ENCODE measurements around the gene MYLK2. TPM values are rescaled to one million over a fixed set of nuclear protein-coding genes. Genes with fewer than 3 reads are reported as not detected.

The MYLK2 gene
- total and polyA plus RNA-seq, 2 of the 4 experiments (the other 2 are of a cell fraction): 0.18 to 0.27 TPM

GRCh38 chr20:31817461-31817860 is 1.7 kb upstream of the MYLK2 start:
- 92% methylated on average over 3 of the region's 5 CpGs; no CpG with 5 or more reads in 1 of the 2 experiments for WGBS, 2 experiments (ENCODE audit: extremely low coverage in 2 of 2, insufficient read length in 1 of 2)
- no peak overlapping the region for H2BK5ac ChIP-seq (ENCODE audit: low read depth, low read length, poor library complexity, severe bottlenecking)
- no peak overlapping the region for H2BK120ac ChIP-seq (ENCODE audit: low read depth, low read length)
- H4K20me1 ChIP-seq (ENCODE audit: insufficient read depth, low read length): no peaks in the 10 kb centered on the region
- no peak overlapping the region for H4K91ac ChIP-seq (ENCODE audit: insufficient read depth, low read depth, low read length)
- POLR2A ChIA-PET (ENCODE audit: unreplicated experiment): no interaction called here
- intact Hi-C loops (cut with micrococcal nuclease): no loop called here
- no TSS peak for BruUV-seq (replicated peaks)
- DNase-seq (no peak), ATAC-seq (ENCODE audit: low read depth) (no peak)
- H2AFZ ChIP-seq (replicated peaks; ENCODE audit: low read length, poor library complexity): no peak overlapping the region
- no peaks in the 10 kb centered on the region for H3K9me3 ChIP-seq (ENCODE audit: control insufficient read depth, insufficient read depth, low read length)
- H2BK15ac ChIP-seq (ENCODE audit: low read depth, low read length): no peak overlapping the region
- H3K4me1 ChIP-seq (ENCODE audit: control insufficient read depth, insufficient read depth, low read length): peaks cover 8% of the 10 kb centered on the region
- H3K4ac ChIP-seq (ENCODE audit: low read depth, low read length): no peak overlapping the region
- no peak overlapping the region for H3K23ac ChIP-seq (ENCODE audit: low read depth, low read length)
- H2BK20ac ChIP-seq (ENCODE audit: low read depth, low read length): no peak overlapping the region
- no peak overlapping the region for H3K56ac ChIP-seq (ENCODE audit: extremely low read depth, insufficient read depth, low read length)
- H3K4me2 ChIP-seq (ENCODE audit: low read depth, low read length): no peak overlapping the region
- no peak overlapping the region for H4K5ac ChIP-seq (ENCODE audit: low read depth, low read length)
- in situ Hi-C loops (cut with MboI; ENCODE audit: low sequenced_read_pairs): no loop called here
- H3K9ac ChIP-seq (ENCODE audit: low read depth, low read length): no peak overlapping the region
- no peaks in the 10 kb centered on the region for H3K27me3 ChIP-seq (ENCODE audit: control insufficient read depth, insufficient read depth, low read length)
- CTCF ChIA-PET: no interaction called here
- H3K9me1 ChIP-seq (ENCODE audit: insufficient read depth, low read length): peaks cover 4% of the 10 kb centered on the region
- H3K36me3 ChIP-seq (ENCODE audit: control insufficient read depth, insufficient read depth, low read length): no peaks in the 10 kb centered on the region
- H3K27ac ChIP-seq (ENCODE audit: insufficient read depth, low read length): no peak overlapping the region
- no peak overlapping the region for H3K4me3 ChIP-seq (ENCODE audit: insufficient read depth, low read depth, low read length)
- H3K18ac ChIP-seq (ENCODE audit: low read depth, low read length): no peak overlapping the region
- dilution Hi-C loops (cut with HindIII; ENCODE audit: low sequenced_read_pairs, unreplicated experiment): no loop called here
- no peak for TF ChIP-seq CTCF (conservative IDR thresholded peaks at IDR 0.05; ENCODE audit: low read depth, low read length)
- no peak for TF ChIP-seq MXI1 (IDR thresholded peaks at IDR 0.05; ENCODE audit: borderline replicate concordance, low read depth, low read length)
- TF ChIP-seq RCOR1 (IDR thresholded peaks at IDR 0.05; ENCODE audit: insufficient replicate concordance, low read length): no peak
- TF ChIP-seq CEBPB (IDR thresholded peaks at IDR 0.05; ENCODE audit: low read depth, low read length): no peak
- no peak for TF ChIP-seq CHD1 (IDR thresholded peaks at IDR 0.05; ENCODE audit: low read depth, low read length)
- TF ChIP-seq RFX5 (IDR thresholded peaks at IDR 0.05; ENCODE audit: low read depth, low read length): no peak
- no peak for TF ChIP-seq MAFK (IDR thresholded peaks at IDR 0.05; ENCODE audit: low read depth, low read length)
- no peak for TF ChIP-seq RAD21 (IDR thresholded peaks at IDR 0.05; ENCODE audit: low read length)
- TF ChIP-seq MAZ (IDR thresholded peaks at IDR 0.05; ENCODE audit: borderline replicate concordance, low read depth, low read length): no peak
- TF ChIP-seq ELK1 (IDR thresholded peaks at IDR 0.05; ENCODE audit: borderline replicate concordance, low read depth, low read length): no peak
- no peak overlapping the region for H4K8ac ChIP-seq (ENCODE audit: low read depth in 2 of 2, low read length in 2 of 2)
- H2AK9ac ChIP-seq (replicated peaks; ENCODE audit: low read depth, low read length, poor library complexity): no peak overlapping the region
- no peaks in the 10 kb centered on the region for H3K79me1 ChIP-seq (ENCODE audit: low read depth in 1 of 2, low read length in 2 of 2)
- no peak overlapping the region for H2AK5ac ChIP-seq (ENCODE audit: low read depth, low read length)
- H3K14ac ChIP-seq (replicated peaks; ENCODE audit: low read depth, low read length): no peak overlapping the region

All from IMR-90 (cell line).